Rectal smooth muscle tissue (tissue), 1 donor: ENCODE results near the gene RXYLT1.

Experiments used
- H3K27ac ChIP-seq: one replicate; pipeline ENCODE4 v1.7.0; 2013; ENCODE audit warnings: low read depth, low read length, inconsistent platforms
- H3K27me3 ChIP-seq: one replicate; pipeline ENCODE4 v1.7.0; 2013; ENCODE audit warnings: low read length; ENCODE audit not compliant: control insufficient read depth, insufficient read depth
- H3K36me3 ChIP-seq: one replicate; pipeline ENCODE4 v1.7.0; 2013; ENCODE audit warnings: low read length; ENCODE audit not compliant: control insufficient read depth, insufficient read depth
- H3K4me1 ChIP-seq: one replicate; pipeline ENCODE4 v1.7.0; 2013; ENCODE audit warnings: low read length; ENCODE audit not compliant: control insufficient read depth, insufficient read depth
- H3K4me3 ChIP-seq: one replicate; pipeline ENCODE4 v1.7.0; 2013; ENCODE audit warnings: low read length
- H3K9ac ChIP-seq: one replicate; pipeline ENCODE4 v1.7.0; 2013; ENCODE audit warnings: low read length

Gene RXYLT1

DNA sequence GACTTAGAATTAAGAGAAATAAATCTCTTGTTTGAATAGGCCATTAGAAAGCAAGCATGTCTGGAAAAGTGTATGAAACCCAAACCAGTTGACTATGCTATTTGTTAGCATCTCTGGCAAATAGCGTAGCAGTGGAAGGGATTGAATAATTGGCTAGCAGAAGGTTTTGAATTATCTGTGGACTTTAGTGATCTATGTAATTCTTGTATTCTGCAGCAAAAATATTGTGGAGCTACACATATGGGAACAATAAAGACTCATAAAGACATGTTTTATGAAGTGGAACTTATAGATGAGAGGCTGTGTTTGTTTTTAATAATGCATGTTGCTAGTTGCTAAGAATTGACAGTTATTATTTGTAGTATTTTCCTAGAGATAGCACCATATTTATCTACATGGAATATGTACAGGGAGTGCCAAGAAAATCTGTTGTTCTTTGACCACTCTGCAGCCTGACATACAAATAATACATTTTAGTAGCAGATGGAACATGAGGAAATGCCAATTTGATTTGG is 69.5 kb downstream of the RXYLT1 start:
- Histone ChIP-seq H3K9ac (no peak overlapping the region), H3K27ac (no peak overlapping the region), H3K4me1 (peaks cover 6% of the 10 kb centered on the region), H3K4me3 (no peak overlapping the region), H3K36me3 (no peaks in the 10 kb centered on the region), H3K27me3 (no peaks in the 10 kb centered on the region)

DNA sequence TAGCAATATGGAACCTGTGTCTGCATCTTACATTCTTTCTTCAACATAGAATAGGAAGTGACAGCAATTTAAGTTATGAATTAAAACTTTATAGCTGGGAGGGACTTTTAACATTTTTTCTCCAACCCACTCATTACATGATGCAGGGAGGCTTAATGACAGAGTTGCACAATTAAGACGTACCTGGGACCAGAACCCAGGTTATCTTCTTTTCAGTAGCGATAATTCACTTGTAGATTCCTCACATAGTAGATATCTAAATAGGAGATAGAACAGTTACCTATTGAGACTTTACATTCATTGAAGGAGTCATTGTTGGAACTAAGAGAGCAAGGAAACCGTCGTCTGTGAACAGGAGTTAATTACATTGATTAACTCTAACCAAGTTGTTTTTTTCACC is 69.9 kb downstream of the RXYLT1 start:
- Histone ChIP-seq H3K4me1 (peaks cover 6% of the 10 kb centered on the region), H3K36me3 (no peaks in the 10 kb centered on the region)

DNA sequence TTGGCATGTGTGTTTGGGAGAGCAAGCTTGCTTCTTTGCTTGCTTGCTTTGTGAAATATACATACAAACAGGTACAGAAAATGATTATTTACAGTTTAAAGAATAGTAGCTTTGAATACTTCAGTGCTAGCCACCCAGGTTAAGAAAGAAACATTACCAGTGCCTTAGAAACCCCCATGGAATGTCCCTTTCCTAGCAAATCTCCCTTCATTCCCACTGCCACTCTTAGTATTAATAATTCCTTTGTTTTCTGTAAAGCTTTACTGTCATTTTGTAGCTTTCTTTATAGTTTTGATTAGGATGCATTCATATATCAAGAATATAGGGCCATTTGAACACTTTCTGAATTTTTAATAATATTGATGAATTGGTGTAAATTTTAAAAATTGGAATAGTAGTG is 74.3 kb downstream of the RXYLT1 start:
- no peaks in the 10 kb centered on the region for H3K36me3 ChIP-seq
- no peaks in the 10 kb centered on the region for H3K4me1 ChIP-seq
- no peak overlapping the region for H3K27ac ChIP-seq
- no peak overlapping the region for H3K9ac ChIP-seq
- no peaks in the 10 kb centered on the region for H3K27me3 ChIP-seq
- no peak overlapping the region for H3K4me3 ChIP-seq

More for the DNA sequence above, 69.9 kb downstream of the RXYLT1 start:
- no peaks in the 10 kb centered on the region for H3K27me3 ChIP-seq
- H3K4me3 ChIP-seq = no peak overlapping the region
- H3K9ac ChIP-seq = no peak overlapping the region
- H3K27ac ChIP-seq = no peak overlapping the region

DNA sequence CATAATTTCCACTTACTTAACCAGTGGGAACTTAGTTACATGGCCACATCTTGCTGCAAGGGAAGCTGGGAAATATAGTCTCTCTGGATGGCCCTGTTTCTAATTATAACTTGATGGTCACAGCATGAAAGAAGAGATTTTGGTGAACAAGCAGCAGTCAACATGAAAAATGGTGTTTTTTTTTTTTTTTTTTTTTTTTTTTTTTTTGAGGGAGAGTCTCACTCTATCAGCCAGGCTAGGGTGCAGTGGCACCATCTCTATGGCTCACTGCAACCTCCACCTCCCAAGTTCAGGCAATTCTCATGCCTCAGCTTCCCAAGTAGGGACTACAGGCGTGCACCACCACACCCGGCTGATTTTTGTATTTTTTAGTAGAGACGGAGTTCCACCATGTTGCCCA is 75.6 kb downstream of the RXYLT1 start:
- no peaks in the 10 kb centered on the region for H3K4me1 ChIP-seq
- no peaks in the 10 kb centered on the region for H3K36me3 ChIP-seq
- no peaks in the 10 kb centered on the region for H3K27me3 ChIP-seq
- no peak overlapping the region for H3K27ac ChIP-seq
- H3K9ac ChIP-seq = no peak overlapping the region
- H3K4me3 ChIP-seq = no peak overlapping the region

DNA sequence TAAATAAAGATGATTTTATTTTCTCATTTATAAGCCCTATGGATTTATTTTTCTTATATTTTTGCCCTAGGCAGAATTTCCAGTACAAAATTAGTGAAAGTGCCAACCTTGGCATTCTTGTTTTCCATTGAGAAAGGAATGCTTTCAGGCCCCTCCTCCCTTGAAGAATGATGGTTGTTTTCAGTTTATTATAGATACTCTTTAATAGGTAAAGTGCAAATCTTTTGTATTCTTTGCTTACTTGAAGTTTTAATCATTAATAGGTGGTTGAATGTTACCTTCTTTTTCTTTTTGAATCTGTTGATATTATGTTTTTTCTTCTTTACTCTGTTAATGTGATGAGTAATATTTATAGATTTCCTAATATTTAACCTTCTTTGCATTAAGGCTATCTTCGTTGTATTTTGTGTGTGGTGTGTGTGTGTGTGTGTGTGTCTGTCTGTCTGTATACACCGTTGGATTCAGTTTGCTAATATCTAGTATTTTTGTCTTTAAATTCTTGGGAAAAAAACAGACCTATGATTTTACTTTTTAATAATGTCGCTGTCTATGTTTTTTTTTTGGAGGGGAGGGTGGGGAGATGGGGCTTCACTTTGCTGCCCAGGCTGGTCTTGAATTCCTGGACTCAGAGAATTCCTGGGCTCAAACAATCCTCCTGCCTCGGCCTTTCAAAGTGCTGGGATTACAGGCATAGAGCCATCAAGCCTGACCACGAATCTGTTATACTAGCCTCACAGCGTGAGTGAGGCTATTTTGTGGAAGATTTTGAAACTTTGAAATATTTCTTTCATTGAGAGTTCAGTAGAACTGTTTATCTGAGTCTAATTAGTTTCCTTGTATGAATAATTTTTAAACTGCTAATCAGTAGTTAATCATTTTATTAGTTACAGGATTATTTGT is 78.3 kb downstream of the RXYLT1 start:
- H3K36me3 ChIP-seq = no peaks in the 10 kb centered on the region
- no peak overlapping the region for H3K9ac ChIP-seq
- H3K27me3 ChIP-seq = no peaks in the 10 kb centered on the region
- no peak overlapping the region for H3K27ac ChIP-seq
- no peak overlapping the region for H3K4me3 ChIP-seq
- H3K4me1 ChIP-seq = no peaks in the 10 kb centered on the region
